GM12874 (cell line): ENCODE data around the gene DLG1.

Experiments used
- TF ChIP-seq, protein P1 (sequence below): IDR thresholded peaks from 2 replicates; pipeline ENCODE4 v1.5.1; 2011; ENCODE audit warnings: low read depth, mild to moderate bottlenecking, control low read depth, low read length, moderate library complexity; ENCODE audit not compliant: insufficient read depth

DLG1 gene

DNA sequence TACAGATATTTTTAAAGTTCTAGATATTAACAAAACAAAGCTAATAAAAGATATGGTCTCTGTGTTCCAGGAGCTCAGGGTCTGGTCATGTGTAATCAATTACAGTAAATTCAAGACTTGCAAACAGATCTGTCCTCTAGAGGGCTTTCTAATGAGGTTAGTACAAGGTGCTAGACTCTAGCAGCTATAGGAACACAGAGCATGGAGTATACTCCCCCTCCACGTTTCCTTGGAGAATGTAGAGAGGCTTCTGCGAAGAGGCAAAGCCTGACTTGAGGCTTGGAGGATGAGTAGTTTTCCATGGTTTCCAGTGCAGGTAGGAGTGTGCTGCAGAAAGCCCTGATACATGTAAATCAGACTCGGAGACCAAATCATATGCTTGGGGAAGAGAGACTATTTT is 32.7 kb upstream of the DLG1 start:
- TF ChIP-seq, protein P1, sequence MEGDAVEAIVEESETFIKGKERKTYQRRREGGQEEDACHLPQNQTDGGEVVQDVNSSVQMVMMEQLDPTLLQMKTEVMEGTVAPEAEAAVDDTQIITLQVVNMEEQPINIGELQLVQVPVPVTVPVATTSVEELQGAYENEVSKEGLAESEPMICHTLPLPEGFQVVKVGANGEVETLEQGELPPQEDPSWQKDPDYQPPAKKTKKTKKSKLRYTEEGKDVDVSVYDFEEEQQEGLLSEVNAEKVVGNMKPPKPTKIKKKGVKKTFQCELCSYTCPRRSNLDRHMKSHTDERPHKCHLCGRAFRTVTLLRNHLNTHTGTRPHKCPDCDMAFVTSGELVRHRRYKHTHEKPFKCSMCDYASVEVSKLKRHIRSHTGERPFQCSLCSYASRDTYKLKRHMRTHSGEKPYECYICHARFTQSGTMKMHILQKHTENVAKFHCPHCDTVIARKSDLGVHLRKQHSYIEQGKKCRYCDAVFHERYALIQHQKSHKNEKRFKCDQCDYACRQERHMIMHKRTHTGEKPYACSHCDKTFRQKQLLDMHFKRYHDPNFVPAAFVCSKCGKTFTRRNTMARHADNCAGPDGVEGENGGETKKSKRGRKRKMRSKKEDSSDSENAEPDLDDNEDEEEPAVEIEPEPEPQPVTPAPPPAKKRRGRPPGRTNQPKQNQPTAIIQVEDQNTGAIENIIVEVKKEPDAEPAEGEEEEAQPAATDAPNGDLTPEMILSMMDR = no peak

DNA sequence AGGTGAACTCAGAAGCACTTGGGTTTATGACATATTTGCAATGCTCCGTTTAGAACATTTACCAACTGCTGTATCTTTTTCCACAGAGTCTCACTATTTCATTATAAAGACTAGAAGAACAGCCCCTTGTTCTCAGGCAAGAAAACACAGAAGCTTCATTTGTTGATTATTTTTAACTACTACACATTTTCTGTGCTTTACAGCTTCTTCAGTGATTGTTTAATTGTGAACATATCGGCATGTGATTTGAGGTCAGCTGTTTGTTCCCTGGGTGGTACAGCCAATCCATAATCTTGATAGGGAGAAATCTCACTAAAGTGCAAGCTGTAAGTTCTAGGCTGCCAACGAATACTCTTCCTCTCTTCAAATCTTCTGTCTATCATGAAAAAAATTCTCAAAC is 31.0 kb upstream of the DLG1 start:
- TF ChIP-seq, protein P1 = no peak

DNA sequence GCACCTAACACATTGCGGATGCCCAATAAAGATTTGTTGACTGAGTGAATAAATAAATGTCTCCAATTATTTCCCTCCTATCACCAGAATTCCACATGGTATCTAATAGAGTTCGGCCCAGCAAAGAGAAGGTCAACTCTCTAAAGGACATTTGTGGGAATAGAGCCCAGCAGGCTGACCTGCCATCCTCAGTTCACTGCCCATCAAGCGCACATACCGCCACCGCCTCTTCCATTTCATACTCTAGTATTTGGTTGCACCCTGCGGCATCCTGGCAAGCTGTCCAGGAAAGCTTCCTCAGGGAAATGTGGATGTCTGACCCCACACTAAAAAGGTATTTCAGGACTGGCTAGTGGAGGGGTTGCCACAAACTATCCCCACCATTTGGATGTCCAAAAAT is 29.8 kb upstream of the DLG1 start:
- TF ChIP-seq, protein P1 = no peak

DNA sequence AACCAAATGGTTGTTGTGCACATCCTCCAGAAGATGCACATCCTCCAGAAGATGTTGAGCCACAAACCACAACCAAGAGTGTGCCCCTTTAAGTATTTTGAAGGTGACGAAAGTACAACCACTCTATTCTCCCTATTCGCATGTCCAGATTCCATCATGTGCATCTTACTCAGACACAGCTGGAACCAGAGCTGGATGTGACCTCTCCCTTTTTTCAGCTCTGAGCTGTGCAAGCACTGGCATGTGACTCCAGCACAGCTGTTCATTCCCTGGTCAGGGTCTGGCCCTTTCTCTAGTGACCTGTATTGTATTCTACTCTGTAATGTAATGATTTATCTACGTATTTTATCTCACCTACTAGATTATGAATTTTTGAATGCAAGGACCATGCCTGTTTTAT is 29.3 kb upstream of the DLG1 start:
- TF ChIP-seq, protein P1 = no peak

DNA sequence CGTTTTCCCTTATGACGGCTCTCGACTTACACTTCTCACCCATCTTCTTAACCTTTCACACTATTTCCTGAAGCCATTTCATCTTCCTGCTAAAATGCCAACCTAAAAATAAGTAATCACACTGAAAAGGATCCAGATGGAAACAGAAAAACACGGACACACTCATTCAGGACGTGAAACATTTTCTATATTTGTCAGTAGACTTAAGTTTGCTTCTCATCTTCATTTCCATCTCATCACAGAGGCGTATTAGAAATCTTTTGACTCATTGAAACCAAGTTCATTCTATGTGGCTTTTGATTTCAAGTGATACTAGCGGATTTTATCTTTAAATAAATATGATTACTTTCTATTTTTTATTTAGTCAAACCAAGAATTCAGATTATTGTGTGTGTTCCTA is 27.4 kb upstream of the DLG1 start:
- TF ChIP-seq, protein P1 = no peak

DNA sequence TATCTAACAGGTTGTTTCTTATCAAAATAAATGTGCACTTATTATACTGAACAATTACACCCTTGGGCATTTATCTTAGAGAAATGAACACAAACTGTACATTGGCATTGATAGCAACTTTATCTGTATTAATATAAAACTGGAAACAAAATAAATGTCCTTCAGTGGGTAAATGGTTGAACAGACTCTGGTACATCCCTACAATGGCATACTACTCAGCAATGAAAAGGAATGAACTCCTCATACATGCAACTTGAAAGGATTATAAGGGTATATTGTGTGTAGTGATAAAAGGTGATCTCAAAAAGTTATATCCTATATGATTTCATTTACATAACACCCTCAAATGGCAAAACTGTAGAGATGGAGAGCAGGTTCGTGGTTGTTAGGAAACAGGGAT is 23.7 kb upstream of the DLG1 start:
- TF ChIP-seq, protein P1 = no peak

DNA sequence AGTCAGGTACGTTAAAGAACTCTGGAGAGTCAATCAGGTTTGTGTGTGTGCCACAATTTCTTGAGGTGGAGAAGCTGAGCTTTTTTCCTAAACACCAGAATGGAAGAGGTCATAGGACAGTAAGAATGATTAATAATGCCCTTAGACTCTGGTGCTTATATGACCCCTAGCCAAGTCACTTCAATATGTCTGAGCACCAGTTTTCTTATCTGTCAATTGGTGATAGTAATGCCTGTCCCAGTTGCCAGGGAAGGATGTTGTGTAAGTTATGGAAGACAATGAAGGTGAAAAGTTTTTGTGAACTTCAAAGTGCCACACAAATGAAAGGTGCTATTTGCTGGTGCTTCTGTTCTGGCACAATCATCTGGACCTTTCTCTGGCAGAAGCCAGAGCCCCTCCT is 22.2 kb upstream of the DLG1 start:
- TF ChIP-seq, protein P1 = no peak
